Ishikawa (cell line): ENCODE measurements around the gene ZRANB3.

Experiments
- CREB1 ChIP-seq: IDR thresholded peaks from 2 replicates; pipeline ENCODE4 v1.6.1; 2012; ENCODE audit warnings: low read depth
- EGR1 ChIP-seq: IDR thresholded peaks from 2 replicates; pipeline ENCODE4 v1.6.1; 2012
- MAX ChIP-seq: IDR thresholded peaks from 2 replicates; pipeline ENCODE4 v1.6.1; 2012
- REST ChIP-seq: IDR thresholded peaks from 2 replicates; pipeline ENCODE4 v1.6.1; 2012; ENCODE audit warnings: low read depth, mild to moderate bottlenecking
- TCF12 ChIP-seq: IDR thresholded peaks from 2 replicates; pipeline ENCODE4 v1.6.1; 2012; ENCODE audit warnings: low read depth
- USF1 ChIP-seq: IDR thresholded peaks from 2 replicates; pipeline ENCODE4 v1.6.1; 2012

- TF ChIP-seq REST (no peak), USF1 (no peak), MAX (no peak), EGR1 (no peak), CREB1 (no peak), TCF12 (no peak)
Observed at GRCh38 chr2:135485441-135485840, 45.6 kb downstream of the ZRANB3 start.
